GM19240 (cell line): ENCODE measurements around the gene RFX4.

ENCODE experiments used
- DNase-seq: peaks from one replicate; pipeline ENCODE4 v3.0.0; 2011; ENCODE audit warnings: low spot score; ENCODE audit not compliant: insufficient read length

RFX4 gene

GRCh38 chr12:106760184-106760531 is 177.4 kb downstream of the RFX4 start:
- DNase-seq: peak; percentile 71

GRCh38 chr12:106764220-106764619 is 181.4 kb downstream of the RFX4 start:
- no peak for DNase-seq

GRCh38 chr12:106764738-106765137 is 181.9 kb downstream of the RFX4 start:
- DNase-seq: no peak

GRCh38 chr12:106766393-106766826 is 183.6 kb downstream of the RFX4 start:
- no peak for DNase-seq

GRCh38 chr12:106767206-106767605 is 184.4 kb downstream of the RFX4 start:
- DNase-seq: no peak

GRCh38 chr12:106767954-106768822 is 185.4 kb downstream of the RFX4 start:
- DNase-seq: no peak

GRCh38 chr12:106769078-106769477 is 186.3 kb downstream of the RFX4 start:
- DNase-seq: no peak

GRCh38 chr12:106769546-106769945 is 186.7 kb downstream of the RFX4 start:
- no peak for DNase-seq

- DNase-seq: no peak
These were observed 188.6 kb downstream of the RFX4 start for GRCh38 chr12:106771425-106771824.

- no peak for DNase-seq
These were observed 190.6 kb downstream of the RFX4 start for GRCh38 chr12:106773286-106774004.

GRCh38 chr12:106774005-106774807 is 191.4 kb downstream of the RFX4 start, which contains the start of gene RIC8B:
Gene RIC8B (plus strand): TSS chr12:106774682. CDS start chr12:106774746, 64 bp downstream.
- peak; percentile 62 for DNase-seq

GRCh38 chr12:106774808-106775524 is 192.2 kb downstream of the RFX4 start:
- peak; percentile 13 for DNase-seq

GRCh38 chr12:106776897-106777296 is 194.1 kb downstream of the RFX4 start:
- DNase-seq: no peak

GRCh38 chr12:106780010-106780631 is 197.3 kb downstream of the RFX4 start:
- DNase-seq: no peak

GRCh38 chr12:106782619-106783018 is 199.8 kb downstream of the RFX4 start:
- no peak for DNase-seq

GRCh38 chr12:106783515-106783914 is 200.7 kb downstream of the RFX4 start:
- DNase-seq: no peak

GRCh38 chr12:106790020-106790419 is 207.2 kb downstream of the RFX4 start:
- no peak for DNase-seq

- DNase-seq: no peak
These were observed 208.7 kb downstream of the RFX4 start for GRCh38 chr12:106791531-106791930.

GRCh38 chr12:106794369-106794768 is 211.6 kb downstream of the RFX4 start:
- DNase-seq: no peak

- no peak for DNase-seq
These were observed 218.4 kb downstream of the RFX4 start for GRCh38 chr12:106801167-106801708.
